ENCODE measurements around the gene RSRP1.

Gene RSRP1

DNA sequence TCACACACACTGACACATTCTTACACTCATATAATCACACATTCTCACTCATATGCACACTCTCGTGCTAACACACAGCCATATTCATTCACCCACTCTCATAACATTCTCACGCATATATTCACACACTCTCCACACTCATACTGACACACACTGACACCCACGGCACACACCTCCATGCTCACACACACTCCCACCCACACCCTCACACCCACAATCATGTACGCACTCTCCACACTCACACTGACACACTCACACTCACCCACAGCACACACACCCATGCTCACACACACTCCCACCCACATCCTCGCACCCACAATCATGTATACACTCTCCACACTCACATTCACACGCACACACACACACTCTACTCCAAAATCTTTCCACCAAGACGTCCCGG is 53.2 kb downstream of the RSRP1 start:
- DNase-seq (ENCODE audit: low read depth): no peak
- no peak overlapping the region for H3K4me3 ChIP-seq (ENCODE audit: low read depth, low read length)
- TF ChIP-seq CTCF (IDR thresholded peaks at IDR 0.05; ENCODE audit: low read depth, low read length, missing control alignments): no peak

DNA sequence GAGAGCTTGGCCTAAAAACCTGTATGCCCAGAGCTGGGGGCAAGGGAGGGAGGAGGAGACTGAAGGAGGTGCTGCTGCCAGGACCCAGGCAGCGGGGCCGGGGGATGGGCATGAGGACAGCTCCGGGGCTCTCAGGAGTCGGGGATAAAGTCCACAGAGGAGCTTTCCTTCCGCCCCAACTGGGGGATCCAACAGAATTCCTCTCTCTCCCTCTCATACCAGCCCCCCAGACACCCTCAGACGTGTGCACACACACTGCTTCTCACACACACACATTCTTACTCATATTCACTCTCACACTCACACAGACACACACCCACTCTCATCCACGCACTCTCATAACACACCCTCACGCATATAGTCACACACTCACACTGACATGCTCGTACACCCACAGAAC is 54.0 kb downstream of the RSRP1 start:
- no peak for TF ChIP-seq CTCF (IDR thresholded peaks at IDR 0.05; ENCODE audit: low read depth, low read length, missing control alignments)
- no peak overlapping the region for H3K4me3 ChIP-seq (ENCODE audit: low read depth, low read length)
- no peak for DNase-seq (ENCODE audit: low read depth)
